Hepatocyte (in vitro differentiated cells): ENCODE data around the gene PTPN1. TPM values are rescaled to one million over a fixed set of nuclear protein-coding genes. Genes with fewer than 3 reads are reported as not detected.

ENCODE experiments used
- DNase-seq: peaks from one replicate; pipeline ENCODE4 v3.0.0-alpha.2; 2016; ENCODE audit warnings: low spot score
- H2AFZ ChIP-seq: fragments of 200-600 bp; sonication (generic); 2 replicates; pipeline ENCODE4 v1.6.0; 2016; ENCODE audit warnings: antibody characterized with exemption, mild to moderate bottlenecking
- H3K27ac ChIP-seq: fragments of 200-600 bp; sonication (generic); 2 replicates; pipeline ENCODE4 v1.5.1; 2016; ENCODE audit warnings: mild to moderate bottlenecking
- H3K27me3 ChIP-seq: fragments of 200-600 bp; sonication (generic); 2 replicates; pipeline ENCODE4 v1.6.1; 2016
- H3K36me3 ChIP-seq: fragments of 200-600 bp; sonication (generic); replicated peaks from 2 replicates; pipeline ENCODE4 v1.5.1; 2016; ENCODE audit warnings: low read depth; ENCODE audit not compliant: insufficient read depth
- H3K4me1 ChIP-seq: fragments of 200-600 bp; sonication (generic); 2 replicates; pipeline ENCODE4 v1.5.1; 2016; ENCODE audit warnings: mild to moderate bottlenecking, moderate library complexity; ENCODE audit not compliant: insufficient read depth
- H3K4me2 ChIP-seq: fragments of 200-600 bp; sonication (generic); 2 replicates; pipeline ENCODE4 v1.6.0; 2016
- H3K4me3 ChIP-seq: fragments of 200-600 bp; sonication (generic); 2 replicates; pipeline ENCODE4 v1.5.1; 2016; ENCODE audit warnings: mild to moderate bottlenecking
- H3K79me2 ChIP-seq: fragments of 200-600 bp; sonication (generic); 2 replicates; pipeline ENCODE4 v1.6.0; 2017; ENCODE audit warnings: mild to moderate bottlenecking
- H3K9me2 ChIP-seq: fragments of 200-600 bp; sonication (generic); replicated peaks from 2 replicates; pipeline ENCODE4 v1.6.0; 2017; ENCODE audit warnings: mild to moderate bottlenecking; ENCODE audit not compliant: insufficient read depth
- H3K9me3 ChIP-seq: fragments of 200-600 bp; sonication (generic); 2 replicates; pipeline ENCODE4 v1.5.1; 2016; ENCODE audit warnings: low read depth, mild to moderate bottlenecking
- H4K20me1 ChIP-seq: fragments of 200-600 bp; sonication (generic); 2 replicates; pipeline ENCODE4 v1.6.0; 2016; ENCODE audit warnings: mild to moderate bottlenecking; ENCODE audit not compliant: insufficient read depth, poor library complexity, severe bottlenecking
- EZH2 ChIP-seq: fragments of 200-600 bp; sonication (generic); IDR thresholded peaks from 2 replicates; pipeline ENCODE4 v1.6.1; 2016; ENCODE audit warnings: antibody characterized with exemption, mild to moderate bottlenecking, borderline replicate concordance
- EZH2phosphoT487 ChIP-seq: fragments of 200-600 bp; sonication (generic); IDR thresholded peaks from one replicate; pipeline ENCODE4 v1.6.1; 2018; ENCODE audit warnings: antibody characterized with exemption, mild to moderate bottlenecking, low read depth, moderate library complexity; ENCODE audit not compliant: unreplicated experiment, severe bottlenecking
- WGBS: methylation state at CpG from one replicate; pipeline ENCODE4 v1.1.6; 2016; ENCODE audit warnings: low lambda C conversion rate; ENCODE audit errors: missing lambda C conversion rate; 5-methylcytosine and 5-hydroxymethylcytosine counted together
- polyA plus RNA-seq: library from polyadenylated mRNA; unstranded; fragments of >200 nt; fragmentation: Nextera tagmentation; extraction: Ambion mirVana; gene quantifications from 2 replicates; pipeline ENCODE4 v1.2.1, GENCODE V29; 2016
- total RNA-seq: library from RNA; depleted of rRNA; stranded (reverse); fragments of >200 nt; gene quantifications from 2 replicates; pipeline ENCODE4 v1.2.3, GENCODE V29; 2014
- TF ChIP-seq, protein P1 (sequence below): fragments of 200-600 bp; sonication (generic); IDR thresholded peaks from 2 replicates; pipeline ENCODE4 v1.5.1; 2016; ENCODE audit warnings: antibody characterized with exemption, mild to moderate bottlenecking; ENCODE audit not compliant: poor library complexity

PTPN1 gene
- total RNA-seq = 28.3 and 32.1 TPM in 2 replicates
- 22.0 and 30.8 TPM in 2 replicates for polyA plus RNA-seq

DNA sequence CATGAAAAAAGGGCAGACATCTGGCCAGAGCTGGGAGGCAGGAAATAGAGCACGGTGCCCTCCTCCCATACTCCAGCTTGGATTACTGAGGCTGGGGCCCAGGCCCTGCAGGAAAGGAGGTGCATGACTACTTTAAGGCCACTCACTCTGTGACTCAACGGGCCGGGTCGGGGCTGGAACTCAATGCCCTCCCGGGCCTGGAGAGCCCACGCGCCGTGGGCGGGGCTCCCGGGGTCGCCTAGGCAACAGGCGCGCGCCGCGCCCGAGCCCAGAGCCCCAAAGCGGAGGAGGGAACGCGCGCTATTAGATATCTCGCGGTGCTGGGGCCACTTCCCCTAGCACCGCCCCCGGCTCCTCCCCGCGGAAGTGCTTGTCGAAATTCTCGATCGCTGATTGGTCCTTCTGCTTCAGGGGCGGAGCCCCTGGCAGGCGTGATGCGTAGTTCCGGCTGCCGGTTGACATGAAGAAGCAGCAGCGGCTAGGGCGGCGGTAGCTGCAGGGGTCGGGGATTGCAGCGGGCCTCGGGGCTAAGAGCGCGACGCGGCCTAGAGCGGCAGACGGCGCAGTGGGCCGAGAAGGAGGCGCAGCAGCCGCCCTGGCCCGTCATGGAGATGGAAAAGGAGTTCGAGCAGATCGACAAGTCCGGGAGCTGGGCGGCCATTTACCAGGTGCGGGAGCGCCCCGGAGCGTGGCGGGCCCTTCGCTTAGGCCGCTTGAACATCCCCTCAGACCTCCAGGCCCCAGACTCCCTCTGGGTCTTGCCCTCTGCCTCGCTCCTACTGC, at the start of gene PTPN1:
PTPN1 (plus strand) TSS at position 461 of the 783 bp plus-strand sequence; CDS start at position 606, 145 bp downstream.
- Histone ChIP-seq H4K20me1 (peaks cover 41% of the 10 kb centered on the region), H3K27me3 (no peaks in the 10 kb centered on the region), H3K4me3 (peak within 1 kb of the TSS; percentile 61), H3K9me3 (no peaks in the 10 kb centered on the region), H3K4me2 (peak within 1 kb of the TSS; percentile 90), H3K4me1 (peaks cover 24% of the 10 kb centered on the region), H3K36me3 (no peaks in the 10 kb centered on the region), H2AFZ (peak within 1 kb of the TSS; percentile 20), H3K27ac (peak within 1 kb of the TSS; percentile 80), H3K9me2 (no peaks in the 10 kb centered on the region), H3K79me2 (peaks cover 48% of the 10 kb centered on the region)
- TF ChIP-seq EZH2 = no peak
- no peak for TF ChIP-seq EZH2phosphoT487
- TF ChIP-seq, protein P1, sequence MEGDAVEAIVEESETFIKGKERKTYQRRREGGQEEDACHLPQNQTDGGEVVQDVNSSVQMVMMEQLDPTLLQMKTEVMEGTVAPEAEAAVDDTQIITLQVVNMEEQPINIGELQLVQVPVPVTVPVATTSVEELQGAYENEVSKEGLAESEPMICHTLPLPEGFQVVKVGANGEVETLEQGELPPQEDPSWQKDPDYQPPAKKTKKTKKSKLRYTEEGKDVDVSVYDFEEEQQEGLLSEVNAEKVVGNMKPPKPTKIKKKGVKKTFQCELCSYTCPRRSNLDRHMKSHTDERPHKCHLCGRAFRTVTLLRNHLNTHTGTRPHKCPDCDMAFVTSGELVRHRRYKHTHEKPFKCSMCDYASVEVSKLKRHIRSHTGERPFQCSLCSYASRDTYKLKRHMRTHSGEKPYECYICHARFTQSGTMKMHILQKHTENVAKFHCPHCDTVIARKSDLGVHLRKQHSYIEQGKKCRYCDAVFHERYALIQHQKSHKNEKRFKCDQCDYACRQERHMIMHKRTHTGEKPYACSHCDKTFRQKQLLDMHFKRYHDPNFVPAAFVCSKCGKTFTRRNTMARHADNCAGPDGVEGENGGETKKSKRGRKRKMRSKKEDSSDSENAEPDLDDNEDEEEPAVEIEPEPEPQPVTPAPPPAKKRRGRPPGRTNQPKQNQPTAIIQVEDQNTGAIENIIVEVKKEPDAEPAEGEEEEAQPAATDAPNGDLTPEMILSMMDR = no peak
- DNase-seq = peak; percentile 99
- under 1% methylated on average over 61 of the region's 64 CpGs for WGBS

DNA sequence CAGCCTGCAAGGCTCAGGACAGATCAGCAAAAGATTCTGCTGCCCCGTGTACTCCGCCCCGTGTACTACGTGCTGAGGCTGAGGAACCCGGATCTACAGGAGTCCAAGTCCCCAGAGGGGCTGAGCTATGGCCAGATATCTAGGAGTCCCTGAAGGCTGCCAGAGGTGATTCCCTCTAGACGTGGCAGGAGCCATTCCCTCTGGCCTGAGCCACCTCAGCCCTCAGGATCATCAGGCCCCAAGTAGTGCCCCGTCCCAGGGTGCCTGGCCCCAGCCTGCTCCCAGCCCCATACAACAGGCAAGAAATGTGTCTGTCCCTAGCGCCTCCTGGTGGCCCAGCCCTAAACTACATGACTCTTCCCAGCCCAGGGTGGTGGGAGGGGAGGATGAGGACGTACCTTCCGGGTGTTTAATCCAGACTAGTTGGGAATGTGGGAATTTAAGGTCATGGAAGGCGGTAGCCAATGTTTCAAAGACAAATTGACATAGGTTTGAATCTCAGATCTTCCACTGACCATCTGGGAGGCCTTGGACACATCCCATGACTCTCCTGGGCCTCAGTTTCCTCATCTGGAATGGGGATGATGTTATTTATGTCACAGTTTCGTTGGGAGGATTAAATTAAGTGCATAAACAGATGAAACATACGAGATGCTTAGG, 49.4 kb upstream of the PTPN1 start:
- H3K79me2 ChIP-seq = no peaks in the 10 kb centered on the region
- H2AFZ ChIP-seq = no peak overlapping the region
- no peak overlapping the region for H3K4me3 ChIP-seq
- TF ChIP-seq, protein P1 = peak; percentile 89
- no peak for TF ChIP-seq EZH2
- H3K4me1 ChIP-seq = peaks cover 14% of the 10 kb centered on the region
- H4K20me1 ChIP-seq = no peaks in the 10 kb centered on the region
- H3K27ac ChIP-seq = peak overlapping the region; percentile 51
- no peak overlapping the region for H3K4me2 ChIP-seq
- 50% methylated on average over 13 of the region's 13 CpGs for WGBS
- no peaks in the 10 kb centered on the region for H3K36me3 ChIP-seq
- no peaks in the 10 kb centered on the region for H3K9me2 ChIP-seq
- no peaks in the 10 kb centered on the region for H3K27me3 ChIP-seq
- peak; percentile 86 for DNase-seq
- no peaks in the 10 kb centered on the region for H3K9me3 ChIP-seq

DNA sequence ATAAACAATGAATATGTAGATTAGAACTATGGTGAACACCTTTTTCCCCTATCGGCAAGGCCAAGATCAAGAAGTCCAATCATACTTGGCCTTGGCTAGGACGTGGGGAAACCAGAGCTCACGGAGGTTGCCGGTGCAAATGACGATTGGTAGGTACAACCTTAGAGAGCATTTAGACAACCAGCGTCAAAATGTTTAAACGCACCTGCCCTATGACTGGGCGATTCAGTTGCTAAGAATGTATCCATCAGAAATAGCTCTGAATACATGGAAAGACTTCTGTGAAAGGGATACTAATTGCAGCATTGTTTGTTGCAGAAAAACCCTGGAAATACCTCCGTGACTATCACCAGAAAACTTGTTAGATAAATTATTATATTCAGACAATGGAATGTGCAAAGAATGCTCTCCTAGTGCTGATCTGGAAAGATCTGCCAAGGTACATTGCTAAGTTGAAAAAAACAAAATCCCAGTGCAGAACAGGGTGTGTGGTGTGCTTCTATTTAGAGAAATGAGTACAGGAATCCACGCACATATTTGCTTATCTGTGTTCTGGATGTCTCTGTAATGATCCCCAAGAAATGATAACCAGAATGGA, 48.0 kb upstream of the PTPN1 start:
- Histone ChIP-seq H3K79me2 (no peaks in the 10 kb centered on the region), H3K27me3 (no peaks in the 10 kb centered on the region), H2AFZ (no peak overlapping the region), H3K9me2 (no peaks in the 10 kb centered on the region), H3K9me3 (no peaks in the 10 kb centered on the region), H3K4me2 (no peak overlapping the region), H3K4me1 (peaks cover 6% of the 10 kb centered on the region), H3K4me3 (no peak overlapping the region), H3K27ac (peak overlapping the region; percentile 4), H3K36me3 (no peaks in the 10 kb centered on the region), H4K20me1 (no peaks in the 10 kb centered on the region)
- DNase-seq = no peak
- WGBS = 68% methylated on average over 10 of the region's 10 CpGs
- TF ChIP-seq EZH2 = no peak
- TF ChIP-seq, protein P1 = no peak
